Parathyroid adenoma (tissue), 2 donors: ENCODE data around the gene RPL38.

ENCODE experiments used
- H2AFZ ChIP-seq: fragments of 300-600 bp; sonication (generic); one replicate; pipeline ENCODE4 v1.7.0; 2017; ENCODE audit warnings: antibody characterized with exemption, mild to moderate bottlenecking
- H3K27ac ChIP-seq: fragments of 300-600 bp; sonication (generic); one replicate; pipeline ENCODE4 v1.7.0; 2017
- H3K27me3 ChIP-seq: fragments of 300-600 bp; sonication (generic); one replicate; pipeline ENCODE4 v1.7.0; 2017; ENCODE audit warnings: low read length; ENCODE audit not compliant: control insufficient read depth, insufficient read depth
- H3K36me3 ChIP-seq: fragments of 300-600 bp; sonication (generic); one replicate; pipeline ENCODE4 v1.7.0; 2017; ENCODE audit warnings: low read length; ENCODE audit not compliant: control insufficient read depth, insufficient read depth
- H3K4me1 ChIP-seq: fragments of 300-600 bp; sonication (generic); one replicate; pipeline ENCODE4 v1.7.0; 2017; ENCODE audit warnings: control low read depth
- H3K4me2 ChIP-seq: fragments of 300-600 bp; sonication (generic); one replicate; pipeline ENCODE4 v1.7.0; 2017; ENCODE audit warnings: low read length
- H3K4me3 ChIP-seq: fragments of 300-600 bp; sonication (generic); one replicate; pipeline ENCODE4 v1.7.0; 2017; ENCODE audit warnings: low read depth, low read length
- H3K79me2 ChIP-seq: fragments of 300-600 bp; sonication (generic); one replicate; pipeline ENCODE4 v1.7.0; 2017; ENCODE audit warnings: control low read depth
- H3K9ac ChIP-seq: fragments of 300-600 bp; sonication (generic); one replicate; pipeline ENCODE4 v1.7.0; 2017; ENCODE audit warnings: mild to moderate bottlenecking
- H3K9me3 ChIP-seq: fragments of 300-600 bp; sonication (generic); one replicate; pipeline ENCODE4 v1.7.0; 2017; ENCODE audit warnings: low read length; ENCODE audit not compliant: control insufficient read depth
- TF ChIP-seq, protein P1 (sequence below): fragments of 300-600 bp; sonication (generic); IDR thresholded peaks from one replicate; pipeline ENCODE4 v1.7.0; 2017; ENCODE audit warnings: antibody characterized with exemption, mild to moderate bottlenecking
- donor health status: primary hyperparathyroidism.

The RPL38 gene

DNA sequence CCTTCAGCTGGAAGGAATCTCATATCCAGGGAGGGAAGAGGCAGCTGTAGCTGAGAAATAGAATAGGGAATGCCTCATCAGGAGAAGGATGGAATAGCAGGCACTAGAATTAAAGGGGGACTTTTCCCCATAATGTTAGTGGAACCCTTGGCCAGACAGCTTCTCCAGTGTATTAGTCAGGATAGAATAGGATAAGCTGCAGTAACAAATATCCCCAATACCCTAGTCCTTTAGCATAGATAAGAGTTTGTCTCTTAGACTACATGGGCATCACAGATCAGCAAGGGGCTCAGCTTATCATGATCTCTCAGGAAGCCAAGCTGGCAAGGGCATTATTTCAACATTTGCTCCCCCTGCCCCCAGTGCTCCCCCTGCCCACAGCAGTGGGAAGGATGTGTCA, 44.7 kb upstream of the RPL38 start:
- H3K27me3 ChIP-seq = no peaks in the 10 kb centered on the region
- H2AFZ ChIP-seq = no peak overlapping the region
- H3K36me3 ChIP-seq = no peaks in the 10 kb centered on the region
- H3K4me3 ChIP-seq = no peak overlapping the region
- no peak overlapping the region for H3K9ac ChIP-seq
- H3K4me2 ChIP-seq = no peak overlapping the region
- no peaks in the 10 kb centered on the region for H3K9me3 ChIP-seq
- H3K4me1 ChIP-seq = no peaks in the 10 kb centered on the region
- H3K79me2 ChIP-seq = no peaks in the 10 kb centered on the region
- TF ChIP-seq, protein P1, sequence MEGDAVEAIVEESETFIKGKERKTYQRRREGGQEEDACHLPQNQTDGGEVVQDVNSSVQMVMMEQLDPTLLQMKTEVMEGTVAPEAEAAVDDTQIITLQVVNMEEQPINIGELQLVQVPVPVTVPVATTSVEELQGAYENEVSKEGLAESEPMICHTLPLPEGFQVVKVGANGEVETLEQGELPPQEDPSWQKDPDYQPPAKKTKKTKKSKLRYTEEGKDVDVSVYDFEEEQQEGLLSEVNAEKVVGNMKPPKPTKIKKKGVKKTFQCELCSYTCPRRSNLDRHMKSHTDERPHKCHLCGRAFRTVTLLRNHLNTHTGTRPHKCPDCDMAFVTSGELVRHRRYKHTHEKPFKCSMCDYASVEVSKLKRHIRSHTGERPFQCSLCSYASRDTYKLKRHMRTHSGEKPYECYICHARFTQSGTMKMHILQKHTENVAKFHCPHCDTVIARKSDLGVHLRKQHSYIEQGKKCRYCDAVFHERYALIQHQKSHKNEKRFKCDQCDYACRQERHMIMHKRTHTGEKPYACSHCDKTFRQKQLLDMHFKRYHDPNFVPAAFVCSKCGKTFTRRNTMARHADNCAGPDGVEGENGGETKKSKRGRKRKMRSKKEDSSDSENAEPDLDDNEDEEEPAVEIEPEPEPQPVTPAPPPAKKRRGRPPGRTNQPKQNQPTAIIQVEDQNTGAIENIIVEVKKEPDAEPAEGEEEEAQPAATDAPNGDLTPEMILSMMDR = no peak
- no peak overlapping the region for H3K27ac ChIP-seq

DNA sequence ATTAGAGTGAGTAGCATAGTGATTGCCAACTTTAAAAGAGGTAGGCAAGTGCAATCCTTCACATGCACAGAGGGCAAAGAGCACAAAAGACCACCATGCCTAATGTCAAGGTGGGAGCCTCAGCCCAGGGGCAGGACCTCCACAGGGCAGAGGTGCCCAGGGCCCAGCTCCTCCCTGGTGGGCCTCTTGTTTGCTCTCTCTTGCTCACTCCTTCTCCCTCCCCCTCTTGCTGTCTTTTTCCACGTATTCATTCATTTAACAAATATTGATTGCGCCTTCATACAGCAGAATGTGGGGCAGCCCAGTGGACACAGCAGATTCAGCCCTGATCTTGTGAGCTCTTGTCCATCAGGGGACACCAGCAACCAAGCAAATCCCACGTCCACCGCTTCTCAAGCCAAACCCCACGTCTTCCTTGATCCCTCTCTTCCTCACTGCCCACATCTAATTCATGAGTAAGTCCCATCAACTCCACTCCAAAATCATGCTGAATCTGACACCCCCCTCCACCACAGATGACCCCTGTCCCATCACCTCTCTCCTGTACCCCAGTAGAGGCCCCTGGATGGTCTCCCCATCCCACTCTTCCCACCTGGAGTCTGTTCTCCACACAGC, 44.1 kb upstream of the RPL38 start:
- TF ChIP-seq, protein P1 = no peak
- Histone ChIP-seq H3K36me3 (no peaks in the 10 kb centered on the region), H3K4me1 (no peaks in the 10 kb centered on the region), H3K4me2 (no peak overlapping the region), H3K9me3 (no peaks in the 10 kb centered on the region), H2AFZ (no peak overlapping the region), H3K9ac (no peak overlapping the region), H3K4me3 (no peak overlapping the region), H3K27me3 (no peaks in the 10 kb centered on the region), H3K79me2 (no peaks in the 10 kb centered on the region), H3K27ac (no peak overlapping the region)

DNA sequence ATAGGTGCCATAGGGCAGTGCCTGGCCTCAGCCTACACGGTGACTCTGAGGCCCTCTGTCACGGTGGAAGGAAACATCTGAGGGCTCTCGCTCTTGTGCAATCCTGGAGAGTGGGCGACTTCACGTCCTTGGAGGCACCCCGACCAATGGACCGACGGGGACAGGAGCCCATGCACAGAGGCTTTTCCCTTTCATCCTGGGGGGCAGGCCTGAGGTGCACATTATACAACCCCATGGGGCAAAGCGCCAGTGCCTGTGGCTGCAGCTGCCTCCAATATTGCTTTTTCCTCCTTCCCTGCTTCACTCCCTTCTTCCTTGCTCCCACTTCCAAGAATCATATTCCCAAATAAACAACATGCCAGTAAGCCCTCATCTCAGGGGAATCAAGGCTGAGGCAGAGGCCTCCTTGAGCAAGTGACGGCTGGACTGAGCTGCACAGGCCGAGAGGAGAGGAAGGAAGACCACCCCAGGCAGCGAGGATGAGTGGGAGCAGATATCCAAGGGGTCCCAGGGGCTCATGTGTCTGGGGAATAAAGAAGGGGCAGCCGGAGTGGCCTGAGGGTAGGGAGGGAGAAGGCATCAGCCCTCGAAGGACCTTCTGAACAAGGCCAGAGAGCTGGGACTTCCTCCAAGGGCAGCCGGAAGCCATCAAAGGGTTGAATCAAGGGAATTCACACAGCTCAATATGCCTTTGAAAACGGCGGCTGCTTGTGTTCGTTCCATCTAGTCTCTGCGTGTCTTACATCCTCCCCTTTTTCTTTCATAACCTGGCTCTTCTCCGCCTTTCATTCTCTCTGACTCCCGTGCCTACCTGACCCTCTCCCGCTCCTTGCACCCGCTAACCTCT, 42.6 kb upstream of the RPL38 start:
- H2AFZ ChIP-seq = no peak overlapping the region
- H3K4me1 ChIP-seq = no peaks in the 10 kb centered on the region

DNA sequence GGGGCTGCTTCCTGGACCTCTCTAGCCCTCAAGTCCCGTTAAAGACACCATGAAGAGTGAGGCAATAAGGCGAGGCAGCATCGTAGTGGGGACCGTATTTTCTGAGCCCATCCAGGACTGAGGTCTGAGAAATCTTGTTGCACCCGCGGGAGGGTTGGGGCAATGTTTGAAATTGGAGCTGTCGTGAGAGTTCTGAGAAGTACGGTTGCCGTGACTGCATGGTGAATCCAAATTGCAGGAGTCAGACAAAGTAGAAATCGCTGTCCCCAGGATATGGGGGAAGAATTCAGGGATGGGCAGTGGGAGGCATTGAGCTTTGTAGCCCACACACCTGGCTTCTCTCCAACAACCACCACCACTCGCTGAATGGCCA, 42.0 kb upstream of the RPL38 start:
- H3K9me3 ChIP-seq = no peaks in the 10 kb centered on the region
- H3K36me3 ChIP-seq = no peaks in the 10 kb centered on the region
- no peak overlapping the region for H3K4me2 ChIP-seq
- H2AFZ ChIP-seq = no peak overlapping the region
- no peak overlapping the region for H3K9ac ChIP-seq
- no peaks in the 10 kb centered on the region for H3K4me1 ChIP-seq
- TF ChIP-seq, protein P1 = no peak
- no peaks in the 10 kb centered on the region for H3K27me3 ChIP-seq
- no peaks in the 10 kb centered on the region for H3K79me2 ChIP-seq
- H3K27ac ChIP-seq = no peak overlapping the region
- H3K4me3 ChIP-seq = no peak overlapping the region

More for the DNA sequence above, 42.6 kb upstream of the RPL38 start:
- no peaks in the 10 kb centered on the region for H3K36me3 ChIP-seq
- no peak overlapping the region for H3K9ac ChIP-seq
- H3K79me2 ChIP-seq = no peaks in the 10 kb centered on the region
- H3K4me3 ChIP-seq = no peak overlapping the region
- H3K4me2 ChIP-seq = no peak overlapping the region
- TF ChIP-seq, protein P1 = no peak
- H3K27me3 ChIP-seq = no peaks in the 10 kb centered on the region
- no peaks in the 10 kb centered on the region for H3K9me3 ChIP-seq
- no peak overlapping the region for H3K27ac ChIP-seq
